Measurements from ENCODE around the gene RPRD1A. TPM values are rescaled to one million over a fixed set of nuclear protein-coding genes. Genes with fewer than 3 reads are reported as not detected.

The RPRD1A gene
- total and polyA plus RNA-seq, 7 donors, result 13.2 to 80.3 (median 68.8) TPM

GRCh38 chr18:35962320-35962719 lies 105.0 kb downstream of the RPRD1A start:
- Histone ChIP-seq H3K4me3 (no peak overlapping the region), H3K9me3 (peaks cover 0 to 4% (median 0%) of the 10 kb centered on the region in 4 donors), H3K27ac (no peak overlapping the region), H3K27me3 (no peaks in the 10 kb centered on the region), H3K36me3 (no peaks in the 10 kb centered on the region), H3K4me1 (no peaks in the 10 kb centered on the region)
- whole genome bisulfite sequencing, 2 donors, result 67 to 86% methylated on average over 2 of the region's 2 CpGs
- DNase-seq, result no peak
- intact Hi-C loops (cut with DNase I), result no loop called here
- TF ChIP-seq POLR2AphosphoS5 (IDR thresholded peaks at IDR 0.05), result no peak
- TF ChIP-seq POLR2A (IDR thresholded peaks at IDR 0.05), result no peak
- TF ChIP-seq, protein P1, sequence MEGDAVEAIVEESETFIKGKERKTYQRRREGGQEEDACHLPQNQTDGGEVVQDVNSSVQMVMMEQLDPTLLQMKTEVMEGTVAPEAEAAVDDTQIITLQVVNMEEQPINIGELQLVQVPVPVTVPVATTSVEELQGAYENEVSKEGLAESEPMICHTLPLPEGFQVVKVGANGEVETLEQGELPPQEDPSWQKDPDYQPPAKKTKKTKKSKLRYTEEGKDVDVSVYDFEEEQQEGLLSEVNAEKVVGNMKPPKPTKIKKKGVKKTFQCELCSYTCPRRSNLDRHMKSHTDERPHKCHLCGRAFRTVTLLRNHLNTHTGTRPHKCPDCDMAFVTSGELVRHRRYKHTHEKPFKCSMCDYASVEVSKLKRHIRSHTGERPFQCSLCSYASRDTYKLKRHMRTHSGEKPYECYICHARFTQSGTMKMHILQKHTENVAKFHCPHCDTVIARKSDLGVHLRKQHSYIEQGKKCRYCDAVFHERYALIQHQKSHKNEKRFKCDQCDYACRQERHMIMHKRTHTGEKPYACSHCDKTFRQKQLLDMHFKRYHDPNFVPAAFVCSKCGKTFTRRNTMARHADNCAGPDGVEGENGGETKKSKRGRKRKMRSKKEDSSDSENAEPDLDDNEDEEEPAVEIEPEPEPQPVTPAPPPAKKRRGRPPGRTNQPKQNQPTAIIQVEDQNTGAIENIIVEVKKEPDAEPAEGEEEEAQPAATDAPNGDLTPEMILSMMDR (IDR thresholded peaks at IDR 0.05), result no peak
- no peak for TF ChIP-seq EP300 (IDR thresholded peaks at IDR 0.05)

GRCh38 chr18:35956226-35956625 lies 111.1 kb downstream of the RPRD1A start:
- Histone ChIP-seq H3K36me3 (no peaks in the 10 kb centered on the region), H3K4me3 (no peak overlapping the region), H3K4me1 (no peaks in the 10 kb centered on the region), H3K27me3 (no peaks in the 10 kb centered on the region), H3K9me3 (peaks cover 0 to 4% (median 0%) of the 10 kb centered on the region in 4 donors), H3K27ac (no peak overlapping the region)
- 86 to 92% methylated on average over 3 of the region's 3 CpGs for WGBS, 2 donors
- no peak for DNase-seq
- TF ChIP-seq POLR2AphosphoS5 (IDR thresholded peaks at IDR 0.05), result no peak
- TF ChIP-seq EP300 (IDR thresholded peaks at IDR 0.05), result no peak
- intact Hi-C loops (cut with DNase I), result no loop called here

DNA sequence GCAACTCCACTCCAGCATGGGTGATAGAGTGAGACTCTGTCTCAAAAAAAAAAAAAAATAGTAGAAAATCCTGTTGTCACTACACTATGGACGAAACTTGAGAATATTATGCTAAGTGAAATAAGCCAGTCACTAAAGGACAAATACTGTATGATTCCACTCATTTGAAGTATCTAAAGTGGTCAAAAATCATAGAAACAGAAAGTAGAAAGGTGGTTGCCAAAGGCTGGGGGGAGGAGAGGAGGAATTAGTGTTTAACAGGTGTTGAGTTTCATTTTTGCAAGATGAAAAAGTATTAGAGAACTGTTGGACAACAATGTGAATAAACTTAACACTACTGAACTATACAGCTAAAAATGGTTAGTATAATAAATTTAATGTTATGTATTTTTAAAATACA lies 113.7 kb downstream of the RPRD1A start:
- Histone ChIP-seq H3K36me3 (no peaks in the 10 kb centered on the region), H3K27ac (no peak overlapping the region), H3K4me1 (peaks cover 0 to 8% (median 5%) of the 10 kb centered on the region in 4 donors), H3K4me3 (no peak overlapping the region), H3K9me3 (no peaks in the 10 kb centered on the region), H3K27me3 (peaks cover 0 to 3% (median 0%) of the 10 kb centered on the region in 3 donors)
- no peak for DNase-seq
- intact Hi-C loops (cut with DNase I), result no loop called here
- TF ChIP-seq, protein P1 (IDR thresholded peaks at IDR 0.05), result no peak
- TF ChIP-seq POLR2AphosphoS5 (IDR thresholded peaks at IDR 0.05) (no peak), POLR2A (IDR thresholded peaks at IDR 0.05) (no peak), EP300 (IDR thresholded peaks at IDR 0.05) (no peak)
- WGBS, 2 donors, result 80 to 90% methylated on average over 1 of the region's 1 CpG

- Histone ChIP-seq H3K4me3 (peak overlapping the region in 3 of 4 donors; percentile 44 to 56 (median 52)), H3K27ac (no peak overlapping the region), H3K9me3 (no peaks in the 10 kb centered on the region), H3K4me1 (peaks cover 0 to 8% (median 5%) of the 10 kb centered on the region in 4 donors), H3K36me3 (no peaks in the 10 kb centered on the region), H3K27me3 (peaks cover 0 to 3% (median 0%) of the 10 kb centered on the region in 3 donors)
- TF ChIP-seq POLR2A (IDR thresholded peaks at IDR 0.05) (no peak), EP300 (IDR thresholded peaks at IDR 0.05) (no peak), POLR2AphosphoS5 (IDR thresholded peaks at IDR 0.05) (no peak)
- TF ChIP-seq, protein P1 (IDR thresholded peaks at IDR 0.05), result no peak
- 15 to 20% methylated on average over 6 of the region's 6 CpGs for WGBS, 2 donors
- intact Hi-C loops (cut with DNase I), result loop anchor here (1.0 kb wide), 1 partner anchor 194 kb away; no protein-coding TSS in a partner anchor
- no peak for DNase-seq
Observed at GRCh38 chr18:35950628-35950982, 116.8 kb downstream of the RPRD1A start.

DNA sequence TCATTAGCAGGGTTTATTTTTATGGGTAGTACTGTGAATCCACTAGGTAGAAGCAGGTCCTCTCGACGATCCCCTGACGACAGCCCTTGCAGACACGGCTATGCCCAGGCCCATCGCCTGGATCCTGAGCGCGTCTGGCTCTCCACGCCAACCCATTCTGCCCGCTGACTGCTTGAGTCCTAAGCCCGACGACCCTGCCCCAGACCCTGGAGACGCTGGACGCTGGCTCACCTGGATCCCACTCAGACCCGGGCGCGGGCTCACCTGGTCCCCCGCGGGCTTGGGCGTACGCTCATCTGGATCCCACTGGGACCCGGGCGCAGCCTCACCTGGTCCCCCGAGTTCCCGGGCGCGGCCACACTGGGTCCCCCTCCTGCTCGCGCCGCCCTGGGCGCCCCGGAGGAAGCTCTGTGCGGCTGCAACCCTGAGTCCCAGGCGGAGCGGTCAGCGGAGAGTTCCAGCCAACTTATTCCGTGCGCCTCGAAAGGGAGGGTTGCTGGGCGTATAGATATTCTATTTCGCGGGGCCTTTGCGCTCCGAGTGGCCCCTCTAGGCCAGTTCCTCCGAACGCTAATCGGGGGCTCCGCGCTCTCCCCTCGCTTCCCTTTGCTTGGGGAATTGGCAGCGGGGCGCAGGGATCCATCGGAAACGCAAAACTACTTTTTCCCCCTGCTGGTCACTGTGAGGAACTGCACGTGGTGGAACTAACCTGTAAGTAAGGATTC lies 117.3 kb downstream of the RPRD1A start:
- DNase-seq, result peak; percentile 73
- peak overlapping the region; percentile 31 to 56 (median 48) for H3K4me3 ChIP-seq
- H3K27ac ChIP-seq, result peak overlapping the region in 2 of 4 donors; percentile 18 to 68
- 7 to 9% methylated on average over 54 of the region's 54 CpGs for WGBS, 2 donors
- TF ChIP-seq, protein P1 (IDR thresholded peaks at IDR 0.05), result peak; percentile 60 to 95 (median 84)
- TF ChIP-seq EP300 (IDR thresholded peaks at IDR 0.05), result no peak
- no peaks in the 10 kb centered on the region for H3K9me3 ChIP-seq
- no peaks in the 10 kb centered on the region for H3K36me3 ChIP-seq
- peaks cover 0 to 3% (median 0%) of the 10 kb centered on the region in 3 donors for H3K27me3 ChIP-seq
- intact Hi-C loops (cut with DNase I), result loop anchor here (1.0 kb wide), 1 partner anchor 194 kb away; no protein-coding TSS in a partner anchor
- H3K4me1 ChIP-seq, result peaks cover 0 to 8% (median 5%) of the 10 kb centered on the region in 4 donors

Data from sigmoid colon (tissue), 7 donors.